ENCODE results near the gene PHACTR1. TPM values are rescaled to one million over a fixed set of nuclear protein-coding genes. Genes with fewer than 3 reads are reported as not detected.

The PHACTR1 gene
- total RNA-seq, 1 donor from 2014 or later = 85.9 TPM

GRCh38 chr6:12698298-12698697 lies 18.3 kb upstream of the PHACTR1 start:
- Histone ChIP-seq H3K9me3 (replicated peaks) (no peaks in the 10 kb centered on the region), H3K4me1 (no peaks in the 10 kb centered on the region), H3K27me3 (ENCODE audit: low read depth) (peaks cover 28% of the 10 kb centered on the region), H3K4me3 (no peak overlapping the region), H3K36me3 (no peaks in the 10 kb centered on the region), H3K27ac (replicated peaks) (no peak overlapping the region)
- intact Hi-C loops (cut with micrococcal nuclease) = no loop called here
- no peak for TF ChIP-seq CTCF (IDR thresholded peaks at IDR 0.05; ENCODE audit: borderline replicate concordance)
- no peak for DNase-seq

DNA sequence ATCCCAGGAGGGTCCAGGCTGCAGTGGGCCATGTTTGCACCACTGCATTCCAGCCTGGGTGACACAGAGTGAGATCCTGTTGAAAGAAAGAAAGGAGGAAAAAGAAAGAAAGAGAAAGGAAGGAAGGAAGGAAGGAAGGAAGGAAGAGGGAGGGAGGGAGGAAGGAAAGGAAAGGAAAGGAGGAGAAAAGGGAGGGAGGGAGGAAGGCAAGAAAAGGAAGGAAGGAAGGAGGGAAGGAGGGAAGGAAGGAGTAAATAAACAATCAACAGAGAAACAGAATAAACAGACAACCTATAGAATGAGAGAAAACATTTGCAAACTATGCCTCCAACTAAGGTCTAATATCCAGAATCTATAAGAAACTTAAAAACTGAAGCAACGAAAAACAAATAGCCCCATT lies 11.6 kb upstream of the PHACTR1 start:
- Histone ChIP-seq H3K4me1 (no peaks in the 10 kb centered on the region), H3K36me3 (no peaks in the 10 kb centered on the region), H3K4me3 (no peak overlapping the region), H3K27ac (replicated peaks) (no peak overlapping the region), H3K27me3 (ENCODE audit: low read depth) (peaks cover 48% of the 10 kb centered on the region), H3K9me3 (replicated peaks) (no peaks in the 10 kb centered on the region)
- DNase-seq = no peak
- no peak for TF ChIP-seq CTCF (IDR thresholded peaks at IDR 0.05; ENCODE audit: borderline replicate concordance)
- intact Hi-C loops (cut with micrococcal nuclease) = no loop called here

DNA sequence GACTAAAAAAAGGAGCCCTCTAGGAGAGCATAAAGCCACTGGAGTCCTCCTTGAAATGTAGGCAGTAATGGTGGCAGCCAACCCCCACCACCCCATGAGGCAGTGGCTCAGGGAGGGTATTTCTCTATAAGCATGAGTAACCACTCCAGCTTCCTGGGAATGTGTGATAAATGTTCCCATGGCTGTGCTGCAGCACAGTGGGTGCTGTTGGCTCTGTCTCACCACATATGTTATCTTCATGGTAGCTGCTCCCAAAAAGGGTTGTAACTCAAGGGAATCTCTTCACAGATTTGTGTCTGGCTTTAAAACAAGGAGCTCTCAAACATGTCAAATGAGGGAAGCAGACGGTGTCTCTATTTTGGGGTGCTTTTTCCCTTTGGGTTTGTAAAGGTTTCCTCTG lies 7.5 kb upstream of the PHACTR1 start:
- Histone ChIP-seq H3K4me1 (no peaks in the 10 kb centered on the region), H3K36me3 (no peaks in the 10 kb centered on the region), H3K27me3 (ENCODE audit: low read depth) (peaks cover 60% of the 10 kb centered on the region), H3K9me3 (replicated peaks) (no peaks in the 10 kb centered on the region), H3K4me3 (no peak overlapping the region), H3K27ac (replicated peaks) (no peak overlapping the region)
- no peak for TF ChIP-seq CTCF (IDR thresholded peaks at IDR 0.05; ENCODE audit: borderline replicate concordance)
- intact Hi-C loops (cut with micrococcal nuclease) = no loop called here
- no peak for DNase-seq

DNA sequence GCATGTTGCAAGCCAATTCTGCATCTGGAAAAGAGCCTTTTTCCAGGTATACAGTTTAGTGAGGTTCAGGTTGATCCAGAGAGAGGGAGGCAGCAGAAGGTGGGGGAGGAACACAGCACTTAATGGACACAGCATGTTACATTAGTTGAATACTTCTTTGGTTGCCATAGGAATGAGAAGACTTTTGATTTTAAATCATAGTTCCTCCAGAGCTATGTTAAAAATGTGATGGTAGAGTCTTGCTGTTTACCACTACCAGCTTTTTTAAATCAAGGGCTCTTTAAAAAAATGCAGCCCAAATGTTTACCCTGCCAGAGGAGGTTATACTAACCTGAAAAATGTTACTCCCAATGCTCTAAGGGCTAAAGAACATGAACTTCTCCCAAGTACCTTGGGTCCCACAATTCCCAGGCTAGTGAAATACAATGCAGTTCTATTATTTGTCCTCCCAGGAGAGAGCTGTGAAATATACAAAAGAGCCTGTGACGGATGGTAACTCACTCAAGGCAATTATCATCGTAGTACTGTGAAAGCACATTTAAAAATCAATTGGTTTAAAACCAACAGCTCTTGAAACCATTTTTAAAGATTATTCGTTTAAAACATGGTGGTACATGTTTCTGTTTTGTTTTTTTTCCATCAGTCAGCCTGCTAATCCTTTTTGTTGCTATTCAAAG lies 6.9 kb upstream of the PHACTR1 start:
- no peak overlapping the region for H3K27ac ChIP-seq (replicated peaks)
- no peak overlapping the region for H3K4me3 ChIP-seq
- H3K4me1 ChIP-seq = no peaks in the 10 kb centered on the region
- no peak for TF ChIP-seq CTCF (IDR thresholded peaks at IDR 0.05; ENCODE audit: borderline replicate concordance)
- no peaks in the 10 kb centered on the region for H3K36me3 ChIP-seq
- no peak for DNase-seq
- peaks cover 62% of the 10 kb centered on the region for H3K27me3 ChIP-seq (ENCODE audit: low read depth)
- no peaks in the 10 kb centered on the region for H3K9me3 ChIP-seq (replicated peaks)
- intact Hi-C loops (cut with micrococcal nuclease) = no loop called here

- no peak for DNase-seq
- TF ChIP-seq CTCF (IDR thresholded peaks at IDR 0.05; ENCODE audit: borderline replicate concordance) = no peak
- intact Hi-C loops (cut with micrococcal nuclease) = no loop called here
- Histone ChIP-seq H3K4me3 (no peak overlapping the region), H3K4me1 (no peaks in the 10 kb centered on the region), H3K9me3 (replicated peaks) (no peaks in the 10 kb centered on the region), H3K27me3 (ENCODE audit: low read depth) (peaks cover 75% of the 10 kb centered on the region), H3K27ac (replicated peaks) (no peak overlapping the region), H3K36me3 (no peaks in the 10 kb centered on the region)
Observed at GRCh38 chr6:12710921-12711320, 5.6 kb upstream of the PHACTR1 start.

All from left ventricle myocardium inferior (tissue), 1 donor.